GM12872 (cell line): Measurements from ENCODE around the gene DEDD2.

Experiments used
- CTCF ChIP-seq: IDR thresholded peaks from 3 replicates; pipeline ENCODE4 v1.5.1; 2011; ENCODE audit warnings: low read depth, mild to moderate bottlenecking, low read length, moderate library complexity; ENCODE audit not compliant: insufficient read depth

The DEDD2 gene

GRCh38 chr19:42214810-42215485 is 2.5 kb downstream of the DEDD2 start:
- no peak for TF ChIP-seq CTCF

GRCh38 chr19:42212886-42213285 is 4.6 kb downstream of the DEDD2 start:
- TF ChIP-seq CTCF: no peak

GRCh38 chr19:42208612-42209011 is 8.9 kb downstream of the DEDD2 start:
- TF ChIP-seq CTCF: no peak

GRCh38 chr19:42207767-42208271 is 9.7 kb downstream of the DEDD2 start:
- TF ChIP-seq CTCF: no peak

- no peak for TF ChIP-seq CTCF
Measured at GRCh38 chr19:42206871-42207755, 10.4 kb downstream of the DEDD2 start.

GRCh38 chr19:42204664-42205063 is 12.8 kb downstream of the DEDD2 start:
- TF ChIP-seq CTCF: no peak

GRCh38 chr19:42203700-42204099 is 13.8 kb downstream of the DEDD2 start:
- no peak for TF ChIP-seq CTCF
